ENCODE data around the gene ABCC12.

DNA sequence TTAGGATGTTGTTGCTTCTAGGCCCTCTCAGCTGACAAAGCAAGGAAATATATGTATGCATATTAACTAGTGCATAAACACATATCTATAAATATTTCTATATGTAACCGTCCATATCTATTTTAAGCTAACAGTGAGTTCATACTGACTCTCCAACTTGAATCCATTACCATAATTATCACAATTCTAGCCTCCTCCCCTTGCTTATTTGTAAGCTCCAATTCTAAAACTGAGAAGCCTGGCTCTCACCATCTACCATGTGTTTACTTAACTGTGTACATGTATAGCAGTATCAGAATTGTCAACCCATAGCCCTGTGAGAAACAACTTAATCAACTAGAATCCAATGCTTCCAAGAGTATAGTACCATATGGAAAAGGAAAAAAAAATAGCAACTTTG is 5.1 kb downstream of the ABCC12 start:
- TF ChIP-seq, protein P1, sequence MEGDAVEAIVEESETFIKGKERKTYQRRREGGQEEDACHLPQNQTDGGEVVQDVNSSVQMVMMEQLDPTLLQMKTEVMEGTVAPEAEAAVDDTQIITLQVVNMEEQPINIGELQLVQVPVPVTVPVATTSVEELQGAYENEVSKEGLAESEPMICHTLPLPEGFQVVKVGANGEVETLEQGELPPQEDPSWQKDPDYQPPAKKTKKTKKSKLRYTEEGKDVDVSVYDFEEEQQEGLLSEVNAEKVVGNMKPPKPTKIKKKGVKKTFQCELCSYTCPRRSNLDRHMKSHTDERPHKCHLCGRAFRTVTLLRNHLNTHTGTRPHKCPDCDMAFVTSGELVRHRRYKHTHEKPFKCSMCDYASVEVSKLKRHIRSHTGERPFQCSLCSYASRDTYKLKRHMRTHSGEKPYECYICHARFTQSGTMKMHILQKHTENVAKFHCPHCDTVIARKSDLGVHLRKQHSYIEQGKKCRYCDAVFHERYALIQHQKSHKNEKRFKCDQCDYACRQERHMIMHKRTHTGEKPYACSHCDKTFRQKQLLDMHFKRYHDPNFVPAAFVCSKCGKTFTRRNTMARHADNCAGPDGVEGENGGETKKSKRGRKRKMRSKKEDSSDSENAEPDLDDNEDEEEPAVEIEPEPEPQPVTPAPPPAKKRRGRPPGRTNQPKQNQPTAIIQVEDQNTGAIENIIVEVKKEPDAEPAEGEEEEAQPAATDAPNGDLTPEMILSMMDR (IDR thresholded peaks at IDR 0.05): no peak
- no peak for TF ChIP-seq POLR2A (IDR thresholded peaks at IDR 0.05)

Data from prostate gland (tissue), 2 donors.